Measurements from ENCODE around the gene CTXN1. TPM values are rescaled to one million over a fixed set of nuclear protein-coding genes. Genes with fewer than 3 reads are reported as not detected.
A peak's percentile ranks its signal among the peaks of the same experiment; 100 is the strongest.
"Not testable (repeated sequence)": the region's sequence is repeated elsewhere in the genome, so short reads cannot be mapped to it uniquely, and the experiment has no call there.

CTXN1 gene
- total RNA-seq, 1 donor from 2014 or later = 129 TPM

DNA sequence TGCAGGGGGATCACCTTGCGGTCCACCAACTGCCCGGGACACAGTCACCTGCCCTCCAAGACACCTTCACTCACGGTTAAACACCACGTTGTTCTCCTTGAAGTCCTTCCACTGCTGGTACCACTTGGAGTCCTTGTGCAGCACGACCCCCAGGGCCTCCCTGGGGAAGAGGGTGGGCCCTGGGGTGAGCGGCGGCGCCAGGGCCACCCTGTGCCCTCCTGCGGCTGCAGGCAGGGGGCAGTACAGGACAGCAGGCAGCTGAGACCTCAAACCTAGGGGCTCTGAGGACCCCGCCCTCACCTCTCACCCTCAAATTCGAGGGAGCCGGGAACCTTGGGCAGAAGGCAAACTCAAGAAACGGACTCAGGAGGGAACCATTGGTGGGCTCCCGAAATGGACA lies 7.5 kb upstream of the CTXN1 start:
- no peaks in the 10 kb centered on the region for H3K9me3 Mint-ChIP-seq
- TF ChIP-seq, protein P1, sequence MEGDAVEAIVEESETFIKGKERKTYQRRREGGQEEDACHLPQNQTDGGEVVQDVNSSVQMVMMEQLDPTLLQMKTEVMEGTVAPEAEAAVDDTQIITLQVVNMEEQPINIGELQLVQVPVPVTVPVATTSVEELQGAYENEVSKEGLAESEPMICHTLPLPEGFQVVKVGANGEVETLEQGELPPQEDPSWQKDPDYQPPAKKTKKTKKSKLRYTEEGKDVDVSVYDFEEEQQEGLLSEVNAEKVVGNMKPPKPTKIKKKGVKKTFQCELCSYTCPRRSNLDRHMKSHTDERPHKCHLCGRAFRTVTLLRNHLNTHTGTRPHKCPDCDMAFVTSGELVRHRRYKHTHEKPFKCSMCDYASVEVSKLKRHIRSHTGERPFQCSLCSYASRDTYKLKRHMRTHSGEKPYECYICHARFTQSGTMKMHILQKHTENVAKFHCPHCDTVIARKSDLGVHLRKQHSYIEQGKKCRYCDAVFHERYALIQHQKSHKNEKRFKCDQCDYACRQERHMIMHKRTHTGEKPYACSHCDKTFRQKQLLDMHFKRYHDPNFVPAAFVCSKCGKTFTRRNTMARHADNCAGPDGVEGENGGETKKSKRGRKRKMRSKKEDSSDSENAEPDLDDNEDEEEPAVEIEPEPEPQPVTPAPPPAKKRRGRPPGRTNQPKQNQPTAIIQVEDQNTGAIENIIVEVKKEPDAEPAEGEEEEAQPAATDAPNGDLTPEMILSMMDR (conservative IDR thresholded peaks at IDR 0.05) = peak; percentile 45
- DNase-seq (ENCODE audit: low read depth, low spot score) = no peak
- H3K4me3 Mint-ChIP-seq = no peak overlapping the region
- H3K4me1 Mint-ChIP-seq = peaks cover 7% of the 10 kb centered on the region
- no peak overlapping the region for H3K27ac Mint-ChIP-seq (ENCODE audit: unreplicated experiment)
- no peaks in the 10 kb centered on the region for H3K27me3 Mint-ChIP-seq (ENCODE audit: low read depth)
- H3K36me3 Mint-ChIP-seq (ENCODE audit: low read depth) = no peaks in the 10 kb centered on the region

DNA sequence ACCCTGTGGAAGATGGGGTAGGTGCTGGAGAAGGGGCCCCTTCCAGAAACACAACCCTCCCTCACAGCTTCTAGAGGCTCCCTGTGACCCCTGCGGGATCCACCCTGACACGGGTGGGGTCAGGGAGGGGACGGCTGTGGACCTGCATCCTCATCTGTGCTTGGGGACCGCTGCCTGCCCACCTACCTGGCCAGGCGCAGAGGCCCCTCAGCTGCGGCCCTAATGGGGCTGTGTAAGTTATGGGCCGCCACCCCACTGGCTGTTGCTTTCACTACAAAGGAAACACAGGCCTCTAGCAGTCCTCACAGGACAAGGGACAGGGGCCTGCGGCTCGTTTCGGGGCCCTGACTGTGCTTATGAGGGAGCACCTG lies 7.0 kb upstream of the CTXN1 start:
- Mint-ChIP-seq H3K9me3 (no peaks in the 10 kb centered on the region), H3K27ac (ENCODE audit: unreplicated experiment) (no peak overlapping the region), H3K4me1 (peaks cover 10% of the 10 kb centered on the region), H3K4me3 (no peak overlapping the region), H3K36me3 (ENCODE audit: low read depth) (no peaks in the 10 kb centered on the region), H3K27me3 (ENCODE audit: low read depth) (peaks cover 2% of the 10 kb centered on the region)
- no peak for DNase-seq (ENCODE audit: low read depth, low spot score)
- TF ChIP-seq, protein P1 (conservative IDR thresholded peaks at IDR 0.05) = no peak

DNA sequence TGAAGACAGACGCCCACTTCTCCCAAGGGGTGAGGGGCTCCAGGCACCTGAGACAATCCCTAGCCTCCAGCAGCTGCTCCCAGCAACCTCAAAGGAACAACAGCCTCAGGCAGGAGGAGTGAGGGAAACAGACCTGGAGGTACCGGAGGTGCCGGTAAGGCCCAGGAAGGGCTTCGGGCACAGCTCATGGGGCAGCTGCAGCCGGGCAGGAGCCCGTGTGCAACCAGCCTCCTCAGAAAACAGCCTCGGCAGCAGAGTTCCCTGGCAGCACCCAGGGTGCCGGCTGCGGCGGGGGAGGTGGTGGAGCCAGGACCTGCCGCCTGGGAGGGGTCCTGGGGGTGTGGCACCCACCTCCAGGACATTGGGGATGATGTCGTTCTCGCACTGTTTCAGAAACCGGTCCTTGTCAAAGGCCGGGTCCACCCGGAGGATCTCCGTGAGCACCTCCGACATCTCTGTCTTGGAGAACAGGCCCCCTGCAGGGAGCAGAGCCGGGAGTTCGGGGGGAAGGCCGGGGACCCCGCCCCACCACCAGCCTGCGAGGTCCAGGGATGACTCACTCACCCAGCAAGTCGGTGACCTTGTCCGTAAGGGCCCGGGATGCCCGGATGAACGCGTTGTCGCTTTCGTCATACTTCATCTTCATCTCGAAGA lies 6.5 kb upstream of the CTXN1 start:
- Mint-ChIP-seq H3K4me1 (peaks cover 10% of the 10 kb centered on the region), H3K4me3 (no peak overlapping the region)

DNA sequence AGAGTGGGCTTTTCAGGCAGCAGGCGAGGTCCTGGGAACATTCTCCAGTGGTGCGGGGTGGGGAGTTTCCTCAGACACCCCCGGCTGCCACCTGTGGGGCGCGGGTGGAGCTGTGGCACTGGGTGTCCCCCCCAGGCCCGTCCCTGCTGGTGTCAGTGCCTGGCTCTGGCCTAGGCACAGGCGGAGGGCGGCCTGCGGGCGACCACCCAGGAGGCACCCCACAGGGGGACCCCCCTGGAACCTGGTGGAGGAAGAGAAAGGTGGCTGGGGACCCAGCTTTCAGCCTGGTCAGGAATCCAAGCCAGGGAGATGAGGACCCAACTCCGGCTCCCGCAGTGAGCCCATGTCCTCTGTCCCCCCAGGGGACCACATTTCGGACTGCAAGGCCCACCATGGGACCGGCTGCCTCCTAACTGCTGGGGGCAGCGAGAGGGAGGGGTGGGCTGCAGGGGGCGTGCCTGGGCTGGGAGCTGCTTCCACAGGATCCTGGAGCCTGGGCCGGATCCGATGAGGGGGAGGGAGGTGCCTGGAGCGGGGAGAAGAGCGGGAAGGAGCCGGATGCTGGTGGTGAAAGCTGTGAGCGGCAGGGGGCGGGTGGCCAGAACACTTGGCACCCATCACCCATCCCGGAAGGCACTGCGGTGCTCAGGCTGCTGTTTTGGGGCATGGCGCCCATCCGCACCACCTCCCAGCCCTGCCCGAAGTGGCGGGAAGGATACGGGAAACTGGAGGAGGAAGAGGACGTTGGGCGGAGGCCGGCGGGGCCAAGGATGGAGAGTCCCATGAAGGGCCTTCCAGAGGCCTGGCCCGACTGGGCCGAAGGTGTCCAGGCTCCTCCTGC lies 5.5 kb upstream of the CTXN1 start:
- no peak for DNase-seq (ENCODE audit: low read depth, low spot score)
- no peaks in the 10 kb centered on the region for H3K9me3 Mint-ChIP-seq
- H3K4me3 Mint-ChIP-seq = peak overlapping the region; percentile 15

More for the DNA sequence above, 6.5 kb upstream of the CTXN1 start:
- DNase-seq (ENCODE audit: low read depth, low spot score) = no peak
- Mint-ChIP-seq H3K27me3 (ENCODE audit: low read depth) (peaks cover 2% of the 10 kb centered on the region), H3K27ac (ENCODE audit: unreplicated experiment) (no peak overlapping the region), H3K9me3 (no peaks in the 10 kb centered on the region), H3K36me3 (ENCODE audit: low read depth) (no peaks in the 10 kb centered on the region)
- TF ChIP-seq, protein P1 (conservative IDR thresholded peaks at IDR 0.05) = no peak

DNA sequence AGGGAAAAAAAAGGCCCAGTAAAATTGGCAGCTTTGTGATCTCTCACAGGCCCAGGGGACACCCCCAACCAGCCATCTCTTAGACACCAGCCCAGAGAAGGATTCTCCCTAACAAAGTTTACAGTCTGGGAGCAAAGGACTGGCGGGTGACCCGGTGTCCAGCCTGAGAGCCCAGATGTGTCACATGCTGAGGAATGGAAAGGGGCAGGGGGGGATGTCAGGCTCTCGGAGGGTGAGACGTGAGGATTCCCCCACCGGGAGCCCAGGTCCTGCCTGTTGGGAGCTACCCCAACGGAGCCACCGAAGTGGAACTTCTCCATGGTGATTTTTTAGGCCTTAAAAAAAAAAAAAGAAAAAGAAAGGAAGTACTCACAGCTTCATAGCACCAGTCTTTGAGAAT lies 4.8 kb upstream of the CTXN1 start:
- TF ChIP-seq, protein P1 (conservative IDR thresholded peaks at IDR 0.05) = no peak
- Mint-ChIP-seq H3K36me3 (ENCODE audit: low read depth) (no peaks in the 10 kb centered on the region), H3K27ac (ENCODE audit: unreplicated experiment) (no peak overlapping the region), H3K9me3 (no peaks in the 10 kb centered on the region), H3K4me3 (peak overlapping the region; percentile 15), H3K27me3 (ENCODE audit: low read depth) (peaks cover 6% of the 10 kb centered on the region), H3K4me1 (peaks cover 16% of the 10 kb centered on the region)
- DNase-seq (ENCODE audit: low read depth, low spot score) = no peak

More for the DNA sequence above, 5.5 kb upstream of the CTXN1 start:
- peaks cover 4% of the 10 kb centered on the region for H3K27me3 Mint-ChIP-seq (ENCODE audit: low read depth)
- H3K27ac Mint-ChIP-seq (ENCODE audit: unreplicated experiment) = no peak overlapping the region
- H3K36me3 Mint-ChIP-seq (ENCODE audit: low read depth) = no peaks in the 10 kb centered on the region
- TF ChIP-seq, protein P1 (conservative IDR thresholded peaks at IDR 0.05) = no peak
- H3K4me1 Mint-ChIP-seq = peaks cover 13% of the 10 kb centered on the region

DNA sequence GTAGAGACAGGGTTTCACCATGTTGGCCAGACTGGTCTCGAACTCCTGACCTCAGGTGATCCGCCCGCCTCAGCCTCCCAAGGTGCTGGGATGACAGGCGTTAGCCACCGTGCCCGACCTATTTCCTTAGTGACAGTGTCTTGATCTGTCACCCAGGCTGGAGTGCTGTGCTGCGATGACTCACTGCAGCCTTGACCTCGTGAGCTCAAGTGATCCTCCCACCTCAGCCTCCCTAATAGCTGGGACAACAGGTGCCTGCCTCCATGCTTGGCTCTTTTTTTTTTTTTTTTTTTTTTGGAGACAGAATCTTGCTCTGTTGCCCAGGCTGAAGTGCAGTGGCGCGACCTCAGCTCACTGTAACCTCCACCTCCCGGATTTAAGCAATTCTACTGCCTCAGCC lies 4.1 kb upstream of the CTXN1 start:
- H3K4me1 Mint-ChIP-seq = peaks cover 16% of the 10 kb centered on the region
- H3K27me3 Mint-ChIP-seq (ENCODE audit: low read depth); H3K27ac Mint-ChIP-seq (ENCODE audit: unreplicated experiment); DNase-seq (ENCODE audit: low read depth, low spot score); H3K9me3 Mint-ChIP-seq; H3K4me3 Mint-ChIP-seq; H3K36me3 Mint-ChIP-seq (ENCODE audit: low read depth): not testable (repeated sequence)

Measured in neural crest cell (in vitro differentiated cells).